Hematopoietic multipotent progenitor cell treated with erythropoietin and hydrocortisone succinate and interleukin-3 and kit ligand, for 8 days (in vitro differentiated cells): ENCODE measurements around the gene TANC1.
"Not testable (repeated sequence)": the region's sequence is repeated elsewhere in the genome, so short reads cannot be mapped to it uniquely, and the experiment has no call there.

Experiments
- DNase-seq: peaks from one replicate; pipeline ENCODE4 v3.0.0-alpha.2; 2015

Gene TANC1

DNA sequence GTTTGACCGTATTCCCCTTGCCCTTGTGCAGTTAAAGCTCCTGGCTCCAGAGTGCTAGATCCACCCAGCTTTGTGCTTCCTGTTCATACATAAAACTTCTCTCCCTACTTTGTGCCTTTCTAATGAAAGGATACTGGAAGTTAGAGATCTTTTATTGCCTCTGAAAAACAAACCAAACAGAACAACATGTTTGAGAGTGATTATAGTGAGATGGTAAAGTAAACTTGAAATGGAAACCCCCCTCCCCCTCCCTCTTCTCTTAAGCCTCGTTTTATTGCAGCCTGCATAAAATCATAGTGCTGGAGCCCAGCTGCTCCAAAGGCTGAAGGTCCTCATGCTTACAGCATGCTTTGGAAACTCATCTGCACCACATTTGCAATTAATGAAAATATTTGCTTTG is 125.1 kb downstream of the TANC1 start:
- DNase-seq = no peak

DNA sequence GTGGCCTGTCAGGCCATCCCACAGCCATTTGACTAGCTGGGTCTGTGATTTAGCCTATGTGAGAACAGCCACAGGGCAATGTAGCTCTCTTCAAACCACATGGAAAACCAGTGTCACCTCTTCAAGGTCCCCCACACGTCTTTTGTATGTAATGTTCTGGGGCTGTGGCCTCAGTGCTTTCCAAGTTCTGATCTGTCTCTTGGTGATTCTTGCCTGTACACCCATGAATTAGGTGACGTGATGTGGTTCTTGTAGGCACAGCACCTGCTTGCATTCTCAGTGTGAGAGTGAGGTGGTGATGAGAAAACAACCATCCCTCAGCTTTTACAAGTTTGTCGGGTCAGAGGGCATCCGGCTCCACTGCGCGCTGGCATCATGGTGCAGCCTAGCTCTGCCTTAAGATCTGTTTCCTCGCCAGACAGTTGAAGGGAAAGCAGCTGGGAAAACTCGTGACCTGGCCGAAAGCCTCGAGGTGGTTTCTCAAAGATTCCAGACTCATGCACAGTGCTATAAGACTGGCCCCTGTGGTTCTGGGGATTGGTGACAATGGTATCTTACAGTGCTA is 125.8 kb downstream of the TANC1 start:
- no peak for DNase-seq

DNA sequence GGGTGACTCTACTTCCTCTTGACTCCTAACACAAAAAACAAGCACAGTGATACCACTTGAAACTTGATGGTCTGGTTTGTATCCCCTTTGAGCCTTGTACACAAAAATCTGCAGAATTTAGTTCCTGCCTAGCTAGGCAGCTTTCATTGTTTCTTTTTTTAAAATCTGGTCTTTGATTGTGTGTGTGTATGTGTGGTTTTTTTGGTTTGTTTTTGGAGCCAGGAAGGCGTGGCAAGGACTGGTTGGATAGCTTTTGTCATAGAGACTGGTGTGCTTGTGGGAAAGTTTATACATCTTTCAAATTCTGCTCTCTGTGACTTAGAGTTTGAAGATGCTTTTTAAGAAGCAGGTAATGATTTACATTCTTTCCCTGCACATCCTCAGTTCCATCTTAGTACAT is 127.4 kb downstream of the TANC1 start:
- DNase-seq = no peak

DNA sequence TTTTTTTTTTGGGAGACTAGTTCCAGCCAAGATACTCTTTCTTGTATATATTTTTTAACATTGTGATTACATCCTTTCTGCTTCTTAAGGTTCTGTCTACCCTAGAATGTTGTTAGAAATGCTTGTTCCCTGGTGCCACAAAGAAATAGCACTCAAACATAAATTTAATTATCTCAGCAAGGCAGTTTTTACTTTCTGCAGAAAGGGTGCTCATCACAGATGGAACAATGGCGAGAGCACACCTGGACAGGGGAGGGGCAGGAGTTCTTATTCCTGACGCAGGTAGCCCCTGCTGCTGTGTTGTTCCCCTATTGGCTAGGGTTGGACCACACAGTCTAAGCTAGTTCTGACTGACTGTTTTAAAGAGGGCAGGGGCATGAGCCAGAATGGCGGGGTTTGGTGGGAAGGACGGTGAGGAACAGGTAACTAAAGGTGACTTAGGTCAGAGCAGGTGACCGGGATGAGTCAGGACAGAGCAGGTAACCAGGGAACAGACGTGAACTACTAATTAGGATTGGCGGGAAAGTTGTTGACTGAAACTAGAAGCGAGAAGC is 127.9 kb downstream of the TANC1 start:
- DNase-seq = not testable (repeated sequence)

- no peak for DNase-seq
These were observed 128.5 kb downstream of the TANC1 start for GRCh38 chr2:159096901-159097300.

DNA sequence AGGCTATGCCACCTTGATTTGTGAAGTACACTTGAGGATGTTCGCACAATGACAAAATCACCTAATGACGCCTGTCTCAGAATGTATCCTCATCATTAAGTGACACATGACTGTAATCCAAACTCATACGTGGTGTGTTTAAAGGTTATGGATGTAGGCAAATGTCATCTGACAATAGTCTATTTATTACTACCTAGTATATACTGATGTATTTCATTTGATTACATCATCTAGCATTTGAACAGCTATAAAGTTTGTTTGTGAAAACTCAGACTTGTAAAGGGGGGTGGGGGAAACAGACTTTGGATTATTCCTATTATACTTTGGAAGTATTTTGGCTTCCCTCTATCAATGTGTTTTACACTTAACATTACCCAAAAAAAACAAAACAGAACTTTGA is 129.9 kb downstream of the TANC1 start:
- no peak for DNase-seq

GRCh38 chr2:159098921-159099411 is 130.5 kb downstream of the TANC1 start:
- DNase-seq = no peak

- no peak for DNase-seq
These were observed 133.5 kb downstream of the TANC1 start for GRCh38 chr2:159101755-159102489.

DNA sequence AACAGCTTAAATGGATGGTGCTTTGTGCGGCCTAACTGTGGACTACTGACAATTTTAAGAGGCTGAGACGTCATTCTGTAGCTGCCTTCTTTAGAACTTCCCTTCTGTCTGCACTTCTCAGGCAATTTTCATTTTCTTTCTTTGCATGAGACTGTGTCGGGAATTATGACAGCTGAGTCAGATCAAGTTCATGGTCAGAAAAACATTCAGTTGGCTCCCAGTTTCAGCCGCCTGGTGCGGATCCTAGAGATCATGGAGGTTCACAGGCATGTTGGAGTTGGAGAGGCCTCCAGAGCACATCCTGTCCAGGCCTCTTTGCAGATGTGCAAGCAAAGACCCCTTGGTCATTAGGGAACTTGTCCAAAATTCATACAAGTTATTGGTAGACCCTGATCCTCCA is 135.0 kb downstream of the TANC1 start:
- no peak for DNase-seq

DNA sequence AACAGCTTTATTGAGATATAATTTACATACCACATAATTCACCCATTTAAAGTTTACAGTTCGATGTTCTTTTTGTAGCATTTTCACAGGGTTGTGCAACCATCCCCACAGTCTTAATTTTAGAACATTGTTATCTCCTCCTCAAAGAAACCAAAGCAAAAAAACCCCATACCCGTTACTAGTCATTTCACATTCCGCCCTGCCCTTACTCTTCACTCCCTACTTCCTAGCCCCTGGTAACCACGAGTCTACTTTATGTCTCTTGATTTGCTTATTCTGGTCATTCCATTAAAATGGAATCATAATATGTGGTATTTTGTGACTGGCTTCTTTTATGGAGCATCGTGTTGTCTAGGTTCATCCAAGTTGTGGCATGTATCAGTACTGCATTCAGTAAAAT is 137.7 kb downstream of the TANC1 start:
- DNase-seq = no peak

GRCh38 chr2:159108181-159108893 is 139.9 kb downstream of the TANC1 start:
- no peak for DNase-seq

DNA sequence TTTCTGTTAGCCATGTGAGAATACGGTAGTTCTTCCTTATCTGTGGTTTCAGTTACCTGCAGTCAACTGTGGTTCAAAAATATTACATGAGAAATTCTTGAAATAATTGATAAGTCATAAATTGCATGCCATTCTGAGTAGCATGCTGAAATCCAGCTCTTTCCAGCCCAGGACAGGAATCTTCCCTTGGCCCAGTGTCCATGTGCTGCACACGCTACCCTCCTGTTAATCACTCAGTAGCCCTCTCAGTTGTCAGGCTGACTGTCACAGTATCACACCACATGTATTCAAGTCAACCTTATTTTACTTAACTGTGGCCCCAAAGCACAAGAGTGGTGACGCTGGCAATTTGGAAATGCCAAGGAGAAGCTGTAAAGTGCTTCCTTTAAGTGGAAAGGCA is 141.1 kb downstream of the TANC1 start:
- DNase-seq = no peak

- no peak for DNase-seq
These were observed 142.3 kb downstream of the TANC1 start for GRCh38 chr2:159110784-159111183.

GRCh38 chr2:159111346-159111927 is 143.0 kb downstream of the TANC1 start:
- DNase-seq = no peak

GRCh38 chr2:159114835-159115234 is 146.4 kb downstream of the TANC1 start:
- DNase-seq = no peak

DNA sequence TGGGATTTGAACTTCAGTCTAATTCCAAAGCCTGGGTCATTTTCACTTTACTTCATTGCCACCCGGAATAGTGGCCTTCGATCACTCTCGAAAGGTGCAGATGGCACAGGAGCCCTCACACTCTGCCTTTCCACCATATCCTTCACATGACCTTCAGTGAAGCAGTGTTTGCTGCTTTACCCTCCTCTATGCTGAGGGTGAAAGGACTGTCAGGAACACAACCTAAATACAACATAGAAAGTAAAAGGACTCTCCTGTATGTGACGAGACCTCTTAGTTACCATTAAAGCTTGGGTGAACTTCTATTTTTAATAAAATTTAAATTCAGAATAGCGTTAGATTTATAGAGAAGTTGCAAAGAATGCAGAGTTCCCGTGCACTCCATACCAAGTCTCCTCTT is 148.5 kb downstream of the TANC1 start:
- DNase-seq = no peak

DNA sequence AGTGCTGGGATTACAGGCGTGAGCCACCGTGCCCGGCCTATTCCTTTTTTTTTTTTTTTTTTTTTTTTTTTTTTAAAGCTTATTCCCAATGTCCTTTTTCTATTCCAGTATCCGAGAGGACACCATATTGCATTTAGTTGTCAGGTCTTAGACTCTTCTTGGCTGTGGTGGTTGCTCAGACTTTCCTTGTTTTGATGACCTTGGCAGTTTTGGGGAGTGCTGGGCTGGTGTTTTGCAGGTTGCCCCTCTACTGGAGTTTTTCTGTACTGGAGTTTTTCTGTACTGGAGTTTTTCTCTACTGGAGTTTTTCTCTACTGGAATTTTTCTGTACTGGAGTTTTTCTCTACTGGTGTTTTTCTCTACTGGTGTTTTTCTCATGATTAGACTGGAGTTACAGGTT is 149.2 kb downstream of the TANC1 start:
- DNase-seq = no peak

- peak; percentile 89 for DNase-seq
These were observed 149.8 kb downstream of the TANC1 start for GRCh38 chr2:159118115-159118858.

DNA sequence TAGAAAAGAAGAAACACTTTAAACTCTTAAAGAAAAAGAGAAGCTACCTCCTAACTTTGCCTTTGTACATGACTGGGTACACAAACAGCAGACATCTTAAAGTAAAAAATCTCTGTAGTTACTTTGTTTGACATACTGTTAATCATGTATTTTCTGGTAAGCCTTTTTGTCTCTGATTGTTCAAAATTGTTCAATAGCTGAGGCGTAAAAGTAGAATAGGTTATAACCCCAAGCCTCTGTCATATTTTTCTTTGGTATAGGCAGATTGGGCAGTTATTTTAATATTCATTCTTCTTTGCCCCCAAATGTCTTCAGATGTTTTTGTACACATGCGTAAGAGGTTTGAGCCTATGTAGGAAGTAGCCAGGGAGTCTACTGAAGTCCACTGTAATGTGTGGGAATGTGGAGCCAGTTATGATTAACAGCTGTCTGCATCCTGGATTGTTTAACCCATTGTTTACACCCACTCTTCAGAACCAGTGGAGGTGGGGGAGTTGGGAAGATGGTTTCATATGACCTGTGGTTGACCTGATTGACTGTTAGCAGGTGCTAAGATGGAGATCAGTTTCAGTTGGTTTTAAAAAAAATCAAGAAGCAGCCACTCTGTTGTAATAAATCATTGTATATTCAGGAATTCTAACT is 150.5 kb downstream of the TANC1 start:
- no peak for DNase-seq

DNA sequence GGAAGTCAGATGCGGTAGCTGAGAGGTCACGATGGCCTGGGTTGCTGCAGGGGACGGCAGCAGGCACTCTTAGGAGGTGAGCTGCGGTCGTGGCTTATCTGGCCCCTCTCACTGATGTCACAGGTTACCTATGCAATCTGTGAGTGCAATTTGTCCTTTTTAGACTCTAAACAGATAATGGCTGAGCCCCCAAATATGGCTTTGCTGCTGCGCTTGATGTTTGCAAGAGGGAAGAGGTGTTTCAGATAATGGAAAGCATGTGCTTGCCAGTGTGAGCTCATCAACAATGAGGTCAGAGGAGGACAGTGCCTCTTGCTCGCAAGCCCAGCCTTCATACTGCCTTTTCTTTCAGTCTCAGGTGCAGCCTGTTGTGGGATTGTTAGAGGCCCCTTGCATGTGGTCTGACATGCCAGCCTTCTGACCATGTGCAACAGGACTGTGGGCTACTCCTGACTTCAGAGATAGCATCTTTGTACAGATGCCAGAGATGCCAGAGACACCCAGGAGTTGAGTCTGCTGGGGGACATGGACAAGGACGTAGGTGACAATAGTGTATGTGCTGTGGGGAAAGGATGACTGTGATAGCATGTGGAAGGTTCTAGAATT is 151.3 kb downstream of the TANC1 start:
- DNase-seq = peak; percentile 48

GRCh38 chr2:159123786-159124185 is 155.3 kb downstream of the TANC1 start:
- no peak for DNase-seq

DNA sequence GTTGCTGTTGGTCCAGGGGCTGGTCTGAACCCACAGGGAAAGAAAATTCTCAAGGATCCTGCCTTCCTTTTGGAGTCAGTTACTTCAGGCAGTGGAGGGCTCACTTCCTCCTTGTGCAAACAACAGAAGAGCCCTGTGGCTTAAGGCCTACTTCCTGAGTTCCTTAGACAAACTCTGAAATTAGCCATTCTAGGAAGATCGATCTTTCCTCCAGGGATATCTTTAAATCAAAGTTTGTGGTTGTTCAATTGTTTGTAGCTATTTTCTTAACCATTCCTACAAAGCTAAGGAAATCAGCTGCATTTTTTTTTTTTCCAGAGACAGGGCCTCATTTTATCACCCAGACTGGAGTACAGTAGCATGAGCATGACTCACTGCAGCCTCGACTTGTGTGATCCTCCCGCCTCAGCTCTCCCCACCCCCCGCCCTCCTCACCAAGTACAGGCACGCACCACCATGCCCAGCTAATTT is 156.0 kb downstream of the TANC1 start:
- peak; percentile 82 for DNase-seq
